Lower leg skin (tissue), 4 donors: ENCODE data around the gene MORC1. TPM values are rescaled to one million over a fixed set of nuclear protein-coding genes. Genes with fewer than 3 reads are reported as not detected.

Experiments
- DNase-seq, 2 donors: peaks; one replicate each; pipeline ENCODE4 v3.0.0-alpha.2; 2019; ENCODE audit warnings: low spot score in 2 of 2
- H3K4me3 ChIP-seq: fragments of 200-600 bp; sonication (generic); 2 replicates; pipeline ENCODE4 v1.5.1; 2017; ENCODE audit warnings: mild to moderate bottlenecking, low read depth; ENCODE audit not compliant: poor library complexity, severe bottlenecking
- CTCF ChIP-seq, 3 donors: fragments of 450-650 bp; IDR thresholded peaks; one replicate each; pipeline ENCODE4 v1.5.1; 2016; ENCODE audit warnings: antibody characterized with exemption in 3 of 3, mild to moderate bottlenecking in 3 of 3, moderate library complexity in 2 of 3
- POLR2A ChIP-seq, 2 donors: fragments of 450-650 bp; IDR thresholded peaks; one replicate each; pipeline ENCODE4 v1.6.1; 2016 to 2017; ENCODE audit warnings: antibody characterized with exemption in 2 of 2, mild to moderate bottlenecking in 1 of 2, moderate library complexity in 1 of 2
- WGBS, 2 donors: methylation state at CpG; one replicate each; pipeline ENCODE4 v1.1.5; 2018; 5-methylcytosine and 5-hydroxymethylcytosine counted together
- intact Hi-C: fragments of 100-400 bp; cut with DNase I; formaldehyde crosslinking; loops from one replicate; pipeline ENCODE4 v1.15.0; 2023; ENCODE audit warnings: low total_unique reads
- total RNA-seq, 4 donors: library from RNA; depleted of rRNA; stranded (reverse); fragments of >200 nt; gene quantifications; one replicate each; pipeline ENCODE4 v1.1.0, GENCODE V29; 2016

MORC1 gene
- total RNA-seq, 4 donors from 2014 or later = not detected

- DNase-seq = no peak
- intact Hi-C loops = no loop called here
- H3K4me3 ChIP-seq = no peak overlapping the region
- 75 to 81% methylated on average over 3 of the region's 3 CpGs for WGBS, 2 donors
- TF ChIP-seq CTCF (IDR thresholded peaks at IDR 0.05) = no peak
- no peak for TF ChIP-seq POLR2A (IDR thresholded peaks at IDR 0.05)
These were observed 60.3 kb downstream of the MORC1 start for GRCh38 chr3:109057616-109058015.

GRCh38 chr3:109057056-109057455, 60.9 kb downstream of the MORC1 start:
- H3K4me3 ChIP-seq = no peak overlapping the region
- 86 to 95% methylated on average over 3 of the region's 3 CpGs for WGBS, 2 donors
- intact Hi-C loops = no loop called here
- TF ChIP-seq CTCF (IDR thresholded peaks at IDR 0.05) (no peak), POLR2A (IDR thresholded peaks at IDR 0.05) (no peak)
- no peak for DNase-seq

GRCh38 chr3:109050591-109051167, 67.3 kb downstream of the MORC1 start:
- no peak for DNase-seq
- intact Hi-C loops = no loop called here
- H3K4me3 ChIP-seq = no peak overlapping the region
- no peak for TF ChIP-seq POLR2A (IDR thresholded peaks at IDR 0.05)
- TF ChIP-seq CTCF (IDR thresholded peaks at IDR 0.05) = no peak
- 59 to 63% methylated on average over 3 of the region's 3 CpGs for WGBS, 2 donors

- H3K4me3 ChIP-seq = no peak overlapping the region
- no peak for DNase-seq
- intact Hi-C loops = no loop called here
- 80 to 85% methylated on average over 2 of the region's 2 CpGs for WGBS, 2 donors
- no peak for TF ChIP-seq CTCF (IDR thresholded peaks at IDR 0.05)
- no peak for TF ChIP-seq POLR2A (IDR thresholded peaks at IDR 0.05)
These were observed 70.6 kb downstream of the MORC1 start for GRCh38 chr3:109047366-109047765.

- intact Hi-C loops = no loop called here
- no peak overlapping the region for H3K4me3 ChIP-seq
- no peak for TF ChIP-seq POLR2A (IDR thresholded peaks at IDR 0.05)
- TF ChIP-seq CTCF (IDR thresholded peaks at IDR 0.05) = no peak
- WGBS, 2 donors = 88% methylated on average over 6 of the region's 6 CpGs
- no peak for DNase-seq
These were observed 72.5 kb downstream of the MORC1 start for GRCh38 chr3:109045271-109046040.
